ENCODE measurements around the gene MYH16.
"Not testable (repeated sequence)": the region's sequence is repeated elsewhere in the genome, so short reads cannot be mapped to it uniquely, and the experiment has no call there.

The MYH16 gene

GRCh38 chr7:99260395-99260794, 12.2 kb upstream of the MYH16 start:
- DNase-seq = no peak

GRCh38 chr7:99261646-99262045, 11.0 kb upstream of the MYH16 start:
- no peak for DNase-seq

- DNase-seq = no peak
Measured at GRCh38 chr7:99265848-99266480, 6.7 kb upstream of the MYH16 start.

- DNase-seq = no peak
Measured at GRCh38 chr7:99267481-99267840, 5.2 kb upstream of the MYH16 start.

GRCh38 chr7:99267841-99268576, 4.6 kb upstream of the MYH16 start:
- no peak for DNase-seq

GRCh38 chr7:99268577-99268908, 4.1 kb upstream of the MYH16 start:
- DNase-seq = no peak

- no peak for DNase-seq
Measured at GRCh38 chr7:99270702-99271101, 1.9 kb upstream of the MYH16 start.

GRCh38 chr7:99273561-99273960, 922 bp downstream of the MYH16 start:
- not testable (repeated sequence) for DNase-seq

- not testable (repeated sequence) for DNase-seq
Measured at GRCh38 chr7:99274908-99275307, 2.3 kb downstream of the MYH16 start.

GRCh38 chr7:99275496-99275895, 2.9 kb downstream of the MYH16 start:
- DNase-seq = no peak

- no peak for DNase-seq
Measured at GRCh38 chr7:99278180-99278579, 5.5 kb downstream of the MYH16 start.

- not testable (repeated sequence) for DNase-seq
Measured at GRCh38 chr7:99284165-99284564, 11.5 kb downstream of the MYH16 start.

GRCh38 chr7:99287779-99288534, 15.3 kb downstream of the MYH16 start:
- DNase-seq = no peak

- DNase-seq = no peak
Measured at GRCh38 chr7:99289185-99289584, 16.5 kb downstream of the MYH16 start.

GRCh38 chr7:99290148-99290547, 17.5 kb downstream of the MYH16 start:
- DNase-seq = not testable (repeated sequence)

GRCh38 chr7:99290980-99291607, 18.5 kb downstream of the MYH16 start:
- DNase-seq = no peak

GRCh38 chr7:99292127-99292526, 19.5 kb downstream of the MYH16 start:
- DNase-seq = no peak

GRCh38 chr7:99293167-99293566, 20.5 kb downstream of the MYH16 start:
- no peak for DNase-seq

GRCh38 chr7:99293650-99294049, 21.0 kb downstream of the MYH16 start:
- no peak for DNase-seq

GRCh38 chr7:99296471-99296870, 23.8 kb downstream of the MYH16 start:
- DNase-seq = no peak

- no peak for DNase-seq
Measured at GRCh38 chr7:99301496-99301895, 28.9 kb downstream of the MYH16 start.

- no peak for DNase-seq
Measured at GRCh38 chr7:99305473-99306260, 33.0 kb downstream of the MYH16 start.
